WTC11 (cell line): ENCODE data around the gene PPIL3. TPM values are rescaled to one million over a fixed set of nuclear protein-coding genes. Genes with fewer than 3 reads are reported as not detected.

Experiments
- AR ChIP-seq: fragments of 250-450 bp; sonication (Bioruptor Pico); IDR thresholded peaks from 2 replicates; pipeline ENCODE4 v1.9.0; 2021; ENCODE audit warnings: mild to moderate bottlenecking
- ATF2 ChIP-seq: sonication (generic); formaldehyde crosslinking; IDR thresholded peaks from 2 replicates; pipeline ENCODE4 v1.8.1; 2022; ENCODE audit warnings: low read depth, missing genetic modification reagents, borderline replicate concordance
- CBFB ChIP-seq: sonication (generic); formaldehyde crosslinking; IDR thresholded peaks from 2 replicates; pipeline ENCODE4 v1.8.1; 2022; ENCODE audit warnings: mild to moderate bottlenecking, low read depth, missing genetic modification reagents
- CREB1 ChIP-seq: sonication (generic); formaldehyde crosslinking; IDR thresholded peaks from 2 replicates; pipeline ENCODE4 v1.8.0; 2023; ENCODE audit warnings: mild to moderate bottlenecking, missing genetic modification reagents
- EMX1 ChIP-seq: fragments of 250-450 bp; sonication (Bioruptor Pico); IDR thresholded peaks from 2 replicates; pipeline ENCODE4 v1.8.0; 2021; ENCODE audit warnings: mild to moderate bottlenecking
- FOXP4 ChIP-seq: sonication (generic); formaldehyde crosslinking; IDR thresholded peaks from 2 replicates; pipeline ENCODE4 v1.8.0; 2022; ENCODE audit warnings: mild to moderate bottlenecking, missing genetic modification reagents
- GABPB1 ChIP-seq: sonication (generic); formaldehyde crosslinking; IDR thresholded peaks from 2 replicates; pipeline ENCODE4 v1.8.1; 2023; ENCODE audit warnings: mild to moderate bottlenecking, missing genetic modification reagents
- GRHL2 ChIP-seq: fragments of 250-450 bp; sonication (Bioruptor Pico); IDR thresholded peaks from 2 replicates; pipeline ENCODE4 v1.8.0; 2022; ENCODE audit warnings: mild to moderate bottlenecking, moderate library complexity; ENCODE audit not compliant: insufficient replicate concordance, severe bottlenecking
- HMGXB4 ChIP-seq: sonication (generic); formaldehyde crosslinking; IDR thresholded peaks from 2 replicates; pipeline ENCODE4 v1.8.1; 2023; ENCODE audit warnings: mild to moderate bottlenecking, moderate library complexity, missing genetic modification reagents
- KAT7 ChIP-seq: sonication (generic); formaldehyde crosslinking; IDR thresholded peaks from 2 replicates; pipeline ENCODE4 v1.8.1; 2023; ENCODE audit warnings: missing genetic modification reagents, mild to moderate bottlenecking, borderline replicate concordance
- MLX ChIP-seq: sonication (generic); formaldehyde crosslinking; IDR thresholded peaks from 2 replicates; pipeline ENCODE4 v1.8.1; 2023; ENCODE audit warnings: mild to moderate bottlenecking, missing genetic modification reagents, moderate library complexity
- NFE2L1 ChIP-seq: sonication (generic); formaldehyde crosslinking; IDR thresholded peaks from 2 replicates; pipeline ENCODE4 v1.8.1; 2023; ENCODE audit warnings: missing genetic modification reagents
- PRDM15 ChIP-seq: sonication (generic); formaldehyde crosslinking; IDR thresholded peaks from 2 replicates; pipeline ENCODE4 v1.8.0; 2022; ENCODE audit warnings: missing genetic modification reagents
- PREB ChIP-seq: sonication (generic); formaldehyde crosslinking; IDR thresholded peaks from 2 replicates; pipeline ENCODE4 v1.8.1; 2022; ENCODE audit warnings: mild to moderate bottlenecking, missing genetic modification reagents, moderate library complexity, borderline replicate concordance
- STAT6 ChIP-seq: sonication (generic); formaldehyde crosslinking; conservative IDR thresholded peaks from 2 replicates; pipeline ENCODE4 v1.8.1; 2023; ENCODE audit warnings: mild to moderate bottlenecking, low read depth, missing genetic modification reagents, moderate library complexity
- ZMAT4 ChIP-seq: fragments of 250-450 bp; sonication (Bioruptor Pico); IDR thresholded peaks from 2 replicates; pipeline ENCODE4 v1.9.0; 2021; ENCODE audit warnings: mild to moderate bottlenecking
- ZNF232 ChIP-seq: sonication (generic); formaldehyde crosslinking; IDR thresholded peaks from 2 replicates; pipeline ENCODE4 v1.8.0; 2022; ENCODE audit warnings: mild to moderate bottlenecking, missing genetic modification reagents
- ZNF396 ChIP-seq: fragments of 250-450 bp; sonication (Bioruptor Pico); IDR thresholded peaks from 2 replicates; pipeline ENCODE4 v1.8.0; 2021; ENCODE audit warnings: mild to moderate bottlenecking, moderate library complexity, borderline replicate concordance
- ZNF423 ChIP-seq: fragments of 250-450 bp; sonication (Bioruptor Pico); IDR thresholded peaks from 2 replicates; pipeline ENCODE4 v2.1.2; 2022; ENCODE audit warnings: mild to moderate bottlenecking, moderate library complexity
- ZNF671 ChIP-seq: fragments of 250-450 bp; sonication (Bioruptor Pico); IDR thresholded peaks from 2 replicates; pipeline ENCODE4 v1.8.0; 2021; ENCODE audit warnings: mild to moderate bottlenecking
- total RNA-seq: library from RNA; stranded (reverse); gene quantifications from 3 replicates; pipeline ENCODE4 v1.2.3, GENCODE V29; 2021

The PPIL3 gene
- total RNA-seq, 1 experiment from 2014 or later = 39.3 TPM

- TF ChIP-seq HMGXB4 (peak; percentile 21; the same call in 1 of the 2 replicates), NFE2L1 (CRISPR knock-in tag) (no peak; the same call in 1 of the 2 replicates), ZNF396 (CRISPR knock-in tag) (no peak), CBFB (CRISPR knock-in tag) (no peak), GABPB1 (CRISPR knock-in tag) (peak; percentile 91), ZNF671 (no peak), AR (CRISPR knock-in tag) (no peak; the same call in 1 of the 2 replicates), GRHL2 (CRISPR knock-in tag) (no peak), ZMAT4 (CRISPR knock-in tag) (no peak), KAT7 (CRISPR knock-in tag) (no peak), FOXP4 (CRISPR knock-in tag) (peak; percentile 67; the same call in 1 of the 2 replicates), PREB (CRISPR knock-in tag) (no peak; the same call in 1 of the 2 replicates), ZNF232 (CRISPR knock-in tag) (peak; percentile 52; the same call in 1 of the 2 replicates), CREB1 (CRISPR knock-in tag) (no peak), ATF2 (no peak), EMX1 (CRISPR knock-in tag) (no peak), PRDM15 (CRISPR knock-in tag) (no peak), MLX (no peak), STAT6 (no peak), ZNF423 (CRISPR knock-in tag) (no peak)
Observed at GRCh38 chr2:200888704-200889625, at the start of gene PPIL3, which contains the start of gene NIF3L1 (continued).
